Measurements from ENCODE around the gene SH2D3C. TPM values are rescaled to one million over a fixed set of nuclear protein-coding genes. Genes with fewer than 3 reads are reported as not detected.
A peak's percentile ranks its signal among the peaks of the same experiment; 100 is the strongest.

Gene SH2D3C
- total RNA-seq, 4 donors from 2014 or later, result 2.6 to 10.1 (median 3.9) TPM

- in situ Hi-C loops (cut with MboI; ENCODE audit: low pct_ligation_motif_present in 1 of 4, low pct_unique_long_range_greater_than_20kb in 1 of 4, low sequenced_read_pairs in 3 of 4), result loop anchor here in 1 of 4 donors (25.0 kb wide), 1 partner anchor 135 kb away; the partner anchor contains the start of gene ST6GALNAC4
- Histone ChIP-seq H3K27ac (peak overlapping the region; percentile 66 to 85 (median 74)), H3K9me3 (no peaks in the 10 kb centered on the region), H3K4me1 (peaks cover 0 to 11% (median 5%) of the 10 kb centered on the region in 4 donors), H3K4me3 (peak overlapping the region in 2 of 4 donors; percentile 1 to 27), H3K27me3 (no peaks in the 10 kb centered on the region), H3K36me3 (no peaks in the 10 kb centered on the region)
- intact Hi-C loops (cut with DNase I; ENCODE audit: low total_unique reads), result no loop called here
- 55% methylated on average over 18 of the region's 18 CpGs; no CpG with 5 or more reads in 1 of the 2 donors for WGBS, 2 donors (ENCODE audit: low coverage in 1 of 2)
- TF ChIP-seq POLR2AphosphoS5 (IDR thresholded peaks at IDR 0.05) (no peak), CTCF (IDR thresholded peaks at IDR 0.05) (no peak), POLR2A (IDR thresholded peaks at IDR 0.05) (no peak), EP300 (IDR thresholded peaks at IDR 0.05; ENCODE audit: low read depth) (no peak)
- DNase-seq, result no peak
Measured at GRCh38 chr9:127777368-127777980, 992 bp downstream of the SH2D3C start.

- Histone ChIP-seq H3K9me3 (no peaks in the 10 kb centered on the region), H3K36me3 (no peaks in the 10 kb centered on the region), H3K4me1 (peaks cover 0 to 11% (median 5%) of the 10 kb centered on the region in 4 donors), H3K27ac (peak overlapping the region; percentile 4 to 85 (median 74)), H3K27me3 (no peaks in the 10 kb centered on the region), H3K4me3 (peak overlapping the region in 2 of 4 donors; percentile 1 to 27)
- intact Hi-C loops (cut with DNase I; ENCODE audit: low total_unique reads), result no loop called here
- no peak for DNase-seq
- TF ChIP-seq POLR2A (IDR thresholded peaks at IDR 0.05) (no peak), CTCF (IDR thresholded peaks at IDR 0.05) (no peak), EP300 (IDR thresholded peaks at IDR 0.05; ENCODE audit: low read depth) (no peak), POLR2AphosphoS5 (IDR thresholded peaks at IDR 0.05) (no peak)
- WGBS, 2 donors (ENCODE audit: low coverage in 1 of 2), result 48% methylated on average over 5 of the region's 5 CpGs; no CpG with 5 or more reads in 1 of the 2 donors
- in situ Hi-C loops (cut with MboI; ENCODE audit: low pct_ligation_motif_present in 1 of 4, low pct_unique_long_range_greater_than_20kb in 1 of 4, low sequenced_read_pairs in 3 of 4), result loop anchor here in 1 of 4 donors (25.0 kb wide), 1 partner anchor 135 kb away; the partner anchor contains the start of gene ST6GALNAC4
Measured at GRCh38 chr9:127776924-127777289, 1.6 kb downstream of the SH2D3C start.

GRCh38 chr9:127776195-127776923, 2.1 kb downstream of the SH2D3C start:
- in situ Hi-C loops (cut with MboI; ENCODE audit: low pct_ligation_motif_present in 1 of 4, low pct_unique_long_range_greater_than_20kb in 1 of 4, low sequenced_read_pairs in 3 of 4), result loop anchor here in 1 of 4 donors (25.0 kb wide), 1 partner anchor 136 kb away; the partner anchor contains the start of gene ST6GALNAC4
- WGBS, 2 donors (ENCODE audit: low coverage in 1 of 2), result 70 to 83% methylated on average over 1 to 13 of the region's 15 CpGs
- intact Hi-C loops (cut with DNase I; ENCODE audit: low total_unique reads), result no loop called here
- Histone ChIP-seq H3K4me3 (peak overlapping the region in 2 of 4 donors; percentile 15 to 27), H3K4me1 (peaks cover 0 to 15% (median 7%) of the 10 kb centered on the region in 4 donors), H3K27ac (peak overlapping the region; percentile 22 to 85 (median 74)), H3K36me3 (no peaks in the 10 kb centered on the region), H3K27me3 (no peaks in the 10 kb centered on the region), H3K9me3 (no peaks in the 10 kb centered on the region)
- DNase-seq, result peak; percentile 78
- TF ChIP-seq EP300 (IDR thresholded peaks at IDR 0.05; ENCODE audit: low read depth), result no peak
- no peak for TF ChIP-seq POLR2A (IDR thresholded peaks at IDR 0.05)
- no peak for TF ChIP-seq CTCF (IDR thresholded peaks at IDR 0.05)
- TF ChIP-seq POLR2AphosphoS5 (IDR thresholded peaks at IDR 0.05), result no peak

- intact Hi-C loops (cut with DNase I; ENCODE audit: low total_unique reads) (no loop called here), in situ Hi-C loops (cut with MboI; ENCODE audit: low pct_ligation_motif_present in 1 of 4, low pct_unique_long_range_greater_than_20kb in 1 of 4, low sequenced_read_pairs in 3 of 4) (no loop called here)
- no peak overlapping the region for H3K27ac ChIP-seq
- H3K4me1 ChIP-seq, result peaks cover 0 to 20% (median 13%) of the 10 kb centered on the region in 4 donors
- no peak for DNase-seq
- H3K9me3 ChIP-seq, result no peaks in the 10 kb centered on the region
- no peaks in the 10 kb centered on the region for H3K36me3 ChIP-seq
- WGBS, 2 donors (ENCODE audit: low coverage in 1 of 2), result 85 to 100% methylated on average over 2 to 10 of the region's 10 CpGs
- H3K4me3 ChIP-seq, result no peak overlapping the region
- no peaks in the 10 kb centered on the region for H3K27me3 ChIP-seq
- no peak for TF ChIP-seq EP300 (IDR thresholded peaks at IDR 0.05; ENCODE audit: low read depth)
- no peak for TF ChIP-seq POLR2AphosphoS5 (IDR thresholded peaks at IDR 0.05)
Measured at GRCh38 chr9:127773981-127774380, 4.5 kb downstream of the SH2D3C start.

Data from transverse colon (tissue), 4 donors.